GM23248 (cell line): ENCODE results near the gene LRPAP1. TPM values are rescaled to one million over a fixed set of nuclear protein-coding genes. Genes with fewer than 3 reads are reported as not detected.
"Not testable (repeated sequence)": the region's sequence is repeated elsewhere in the genome, so short reads cannot be mapped to it uniquely, and the experiment has no call there.

Experiments used
- DNase-seq: peaks from one replicate; pipeline ENCODE4 v3.0.0-alpha.2; 2015
- H2AFZ ChIP-seq: fragments of 200-600 bp; sonication (generic); 2 replicates; pipeline ENCODE4 v1.6.1; 2016; ENCODE audit warnings: antibody characterized with exemption
- H3F3A ChIP-seq: fragments of 200-600 bp; sonication (generic); 2 replicates; pipeline ENCODE4 v1.6.1; 2016; ENCODE audit warnings: mild to moderate bottlenecking, antibody characterized with exemption, mixed run types; ENCODE audit not compliant: insufficient read depth
- H3K27ac ChIP-seq: fragments of 200-600 bp; sonication (generic); 2 replicates; pipeline ENCODE4 v1.5.1; 2016; ENCODE audit warnings: mild to moderate bottlenecking
- H3K27me3 ChIP-seq: fragments of 200-600 bp; sonication (generic); replicated peaks from 2 replicates; pipeline ENCODE4 v1.6.1; 2016; ENCODE audit warnings: mild to moderate bottlenecking; ENCODE audit not compliant: insufficient read depth
- H3K36me3 ChIP-seq: fragments of 200-600 bp; sonication (generic); 2 replicates; pipeline ENCODE4 v1.6.1; 2016; ENCODE audit warnings: low read depth, mild to moderate bottlenecking
- H3K4me1 ChIP-seq: fragments of 200-600 bp; sonication (generic); 2 replicates; pipeline ENCODE4 v1.6.1; 2016; ENCODE audit warnings: mild to moderate bottlenecking; ENCODE audit not compliant: insufficient read depth
- H3K4me2 ChIP-seq: fragments of 200-600 bp; sonication (generic); one replicate; pipeline ENCODE4 v1.6.1; 2016; ENCODE audit warnings: mild to moderate bottlenecking; ENCODE audit not compliant: unreplicated experiment
- H3K4me3 ChIP-seq: fragments of 200-600 bp; sonication (generic); 2 replicates; pipeline ENCODE4 v1.5.1; 2016; ENCODE audit warnings: mild to moderate bottlenecking
- H3K79me2 ChIP-seq: fragments of 200-600 bp; sonication (generic); 2 replicates; pipeline ENCODE4 v1.6.1; 2016; ENCODE audit warnings: mild to moderate bottlenecking; ENCODE audit not compliant: insufficient read depth
- H3K9ac ChIP-seq: fragments of 200-600 bp; sonication (generic); 2 replicates; pipeline ENCODE4 v1.6.1; 2016; ENCODE audit warnings: mild to moderate bottlenecking
- H3K9me2 ChIP-seq: fragments of 200-600 bp; sonication (generic); 2 replicates; pipeline ENCODE4 v1.6.1; 2016; ENCODE audit warnings: mixed run types, mild to moderate bottlenecking, moderate library complexity; ENCODE audit not compliant: insufficient read depth
- H3K9me3 ChIP-seq: fragments of 200-600 bp; sonication (generic); one replicate; pipeline ENCODE4 v1.6.1; 2017; ENCODE audit warnings: low read depth
- H4K20me1 ChIP-seq: fragments of 200-600 bp; sonication (generic); 2 replicates; pipeline ENCODE4 v1.6.0; 2016; ENCODE audit not compliant: insufficient read depth
- WGBS, 2 experiments: methylation state at CpG; one replicate each; pipeline ENCODE4 v1.1.6; 2015 to 2017; ENCODE audit warnings: low lambda C conversion rate in 2 of 2, low coverage in 1 of 2; ENCODE audit errors: missing lambda C conversion rate in 2 of 2; 5-methylcytosine and 5-hydroxymethylcytosine counted together
- in situ Hi-C: fragments of 300-500 bp; cut with MboI; formaldehyde crosslinking; loops from 2 replicates; pipeline ENCODE4 v1.15.0; 2020
- polyA plus RNA-seq: library from polyadenylated mRNA; unstranded; fragments of >200 nt; fragmentation: Nextera tagmentation; extraction: Ambion mirVana; gene quantifications from 2 replicates; pipeline ENCODE4 v1.2.1, GENCODE V29; 2016
- total RNA-seq: library from RNA; depleted of rRNA; stranded (reverse); fragments of >200 nt; shearing (Covaris generic); gene quantifications from 2 replicates; pipeline ENCODE4 v1.2.3, GENCODE V29; 2014

Gene LRPAP1
- total and polyA plus RNA-seq, 2 experiments from 2014 or later, result 237 to 338 TPM

DNA sequence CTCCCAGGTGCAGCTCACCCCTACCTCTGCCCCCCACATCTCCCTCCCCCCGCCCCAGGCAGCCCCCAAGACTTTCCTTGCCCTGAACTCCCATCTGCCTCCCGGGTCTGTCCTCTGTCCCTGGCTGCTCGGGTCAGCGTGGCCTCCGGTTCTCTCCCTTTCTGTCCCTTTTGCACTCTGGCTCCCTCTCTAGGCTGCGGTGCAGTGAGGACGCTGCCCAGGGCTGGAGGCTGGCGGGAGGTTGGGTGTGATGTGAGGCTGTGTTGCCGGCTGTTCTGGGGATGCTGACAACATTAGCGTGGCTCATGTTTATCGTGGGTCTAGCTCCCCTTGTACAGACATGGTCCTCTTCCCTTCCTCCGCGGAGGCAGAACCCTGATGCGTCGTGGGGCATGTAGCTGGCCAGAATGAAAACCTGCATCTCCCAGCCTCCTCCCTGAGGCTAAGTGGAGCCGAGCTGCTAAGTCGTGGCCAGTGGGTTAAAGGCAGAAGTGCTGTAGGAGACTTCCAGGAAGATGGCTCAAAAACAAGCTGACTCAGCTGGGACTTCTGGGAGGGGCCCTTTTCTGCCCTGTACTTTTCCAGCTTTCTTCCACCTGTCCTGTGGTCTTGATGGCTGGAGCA is 24.1 kb upstream of the LRPAP1 start:
- H2AFZ ChIP-seq, H3K9me2 ChIP-seq, H3K27me3 ChIP-seq, H3K4me3 ChIP-seq, H3K4me1 ChIP-seq, H3K4me2 ChIP-seq, H3K27ac ChIP-seq, H3K9ac ChIP-seq, H3K79me2 ChIP-seq, H3K36me3 ChIP-seq, in situ Hi-C loops, H3K9me3 ChIP-seq, H3F3A ChIP-seq, H4K20me1 ChIP-seq: not testable (repeated sequence)
- DNase-seq, result peak; percentile 9
- 64 to 68% methylated on average over 14 to 17 of the region's 17 CpGs for WGBS, 2 experiments

DNA sequence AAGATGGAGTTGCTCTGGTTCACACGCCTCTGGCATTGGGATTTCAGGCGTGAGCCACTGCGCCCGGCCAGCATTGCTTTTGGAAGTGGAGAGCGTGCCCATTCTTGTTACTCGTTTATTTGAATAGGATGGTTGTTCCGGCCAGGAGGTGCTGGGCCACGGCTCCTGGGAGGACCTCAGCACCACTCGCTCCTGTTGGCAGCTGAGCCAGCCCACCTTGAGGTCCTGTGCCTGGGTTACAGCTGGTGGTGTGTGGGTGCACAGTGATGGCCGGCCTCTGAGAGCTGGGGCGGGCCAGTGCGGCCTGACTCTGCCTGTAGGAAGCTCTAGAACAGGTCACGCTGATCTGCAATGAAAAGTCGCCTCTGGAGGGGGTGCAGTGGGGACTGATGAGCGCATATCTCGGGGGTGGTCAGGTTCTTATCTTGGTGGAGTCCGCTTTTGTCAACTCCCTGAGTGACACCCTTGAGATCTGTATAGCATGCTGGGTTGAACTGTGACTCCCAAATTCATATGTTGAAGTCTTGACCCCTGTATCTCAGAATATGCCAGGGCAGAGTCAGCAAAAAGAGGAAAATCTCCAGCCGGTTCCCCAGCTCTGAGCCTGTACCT is 23.3 kb upstream of the LRPAP1 start:
- H3K79me2 ChIP-seq, H3K4me2 ChIP-seq, H3K4me3 ChIP-seq, H3K9me2 ChIP-seq, DNase-seq, H4K20me1 ChIP-seq, H2AFZ ChIP-seq, H3F3A ChIP-seq, H3K9me3 ChIP-seq, H3K9ac ChIP-seq, in situ Hi-C loops, H3K36me3 ChIP-seq, H3K27me3 ChIP-seq, H3K4me1 ChIP-seq, H3K27ac ChIP-seq: not testable (repeated sequence)
- 66 to 73% methylated on average over 18 of the region's 18 CpGs for WGBS, 2 experiments

DNA sequence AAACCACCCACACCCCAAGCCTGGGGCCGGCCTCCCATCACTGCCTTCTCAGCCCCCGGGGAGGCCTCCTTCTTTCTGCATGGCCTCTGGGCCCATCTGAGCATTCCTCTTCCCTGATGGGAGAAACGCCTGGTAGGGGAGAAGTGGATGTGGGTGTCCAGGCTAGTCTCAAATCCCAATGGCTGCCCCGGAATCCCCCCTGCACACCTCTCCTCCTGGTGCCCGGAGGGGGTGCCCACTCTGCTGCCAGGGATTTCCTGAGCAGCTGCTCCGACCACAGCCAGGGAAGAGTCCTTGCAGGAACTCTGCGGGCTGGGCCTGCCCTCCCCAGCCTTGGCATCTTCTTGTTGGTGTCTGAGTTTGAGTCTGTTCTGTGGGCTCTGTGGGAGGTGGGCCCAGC is 19.1 kb upstream of the LRPAP1 start:
- H3K9me2 ChIP-seq, H3K9me3 ChIP-seq, H3K4me1 ChIP-seq, in situ Hi-C loops, H3K27ac ChIP-seq, H3K27me3 ChIP-seq, H3K4me3 ChIP-seq, H3F3A ChIP-seq, H3K79me2 ChIP-seq, H3K9ac ChIP-seq, H3K4me2 ChIP-seq, H3K36me3 ChIP-seq, DNase-seq, H2AFZ ChIP-seq, H4K20me1 ChIP-seq: not testable (repeated sequence)
- WGBS, 2 experiments, result 67 to 69% methylated on average over 7 of the region's 7 CpGs

DNA sequence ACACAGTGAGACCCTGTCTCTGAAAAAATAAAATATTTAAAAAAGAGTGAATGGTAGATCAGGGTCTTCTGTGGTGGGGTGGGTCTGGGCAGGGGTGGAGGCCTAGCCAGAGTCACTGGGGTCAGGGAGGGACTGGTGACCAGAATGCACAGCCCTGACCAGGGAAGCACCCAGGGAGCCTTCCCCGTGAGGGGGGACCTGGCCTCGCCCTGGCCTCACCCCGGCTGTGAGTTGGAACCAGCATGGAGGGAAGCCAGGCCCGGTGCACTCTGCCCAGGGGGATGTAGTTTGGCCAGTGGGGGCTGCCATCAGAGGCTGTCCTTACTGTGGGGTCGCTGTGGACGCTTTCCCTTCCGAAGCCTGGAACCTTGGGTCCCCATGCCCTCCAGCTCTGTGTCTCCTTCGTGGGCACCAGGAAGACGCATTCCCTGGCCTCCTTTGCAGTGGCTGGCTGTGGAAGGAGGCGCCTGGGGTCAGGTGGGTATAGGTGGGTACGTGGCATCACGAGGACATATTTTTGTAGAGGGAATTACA is 18.6 kb upstream of the LRPAP1 start:
- H3K9me2 ChIP-seq, H3K36me3 ChIP-seq, H3K4me2 ChIP-seq, H3K4me1 ChIP-seq, H3F3A ChIP-seq, H3K9ac ChIP-seq, H2AFZ ChIP-seq, in situ Hi-C loops, H3K27ac ChIP-seq, H3K9me3 ChIP-seq, H4K20me1 ChIP-seq, DNase-seq, H3K4me3 ChIP-seq, H3K27me3 ChIP-seq, H3K79me2 ChIP-seq: not testable (repeated sequence)
- 63 to 71% methylated on average over 8 to 12 of the region's 12 CpGs for WGBS, 2 experiments

DNA sequence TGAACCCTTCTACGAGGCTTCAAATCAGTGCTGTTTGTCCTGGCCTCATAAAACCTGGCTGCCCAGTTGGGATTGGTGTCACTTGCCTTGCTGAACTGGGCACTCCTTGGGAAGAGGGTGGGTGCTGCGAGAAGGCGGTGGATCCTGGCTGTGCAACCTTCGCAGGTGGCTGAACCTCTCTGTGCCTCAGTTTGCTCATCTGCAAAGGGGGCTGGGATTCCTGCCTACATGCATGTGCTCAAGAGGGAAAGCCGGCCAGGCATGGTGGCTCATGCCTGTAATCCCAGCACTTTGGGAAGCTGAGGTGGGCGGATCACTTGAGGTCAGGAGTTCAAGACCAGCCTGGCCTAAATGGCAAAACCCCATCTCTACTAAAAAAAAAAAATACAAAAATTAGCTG is 17.8 kb upstream of the LRPAP1 start:
- DNase-seq, in situ Hi-C loops: not testable (repeated sequence)
- 64 to 84% methylated on average over 4 to 5 of the region's 6 CpGs for WGBS, 2 experiments

DNA sequence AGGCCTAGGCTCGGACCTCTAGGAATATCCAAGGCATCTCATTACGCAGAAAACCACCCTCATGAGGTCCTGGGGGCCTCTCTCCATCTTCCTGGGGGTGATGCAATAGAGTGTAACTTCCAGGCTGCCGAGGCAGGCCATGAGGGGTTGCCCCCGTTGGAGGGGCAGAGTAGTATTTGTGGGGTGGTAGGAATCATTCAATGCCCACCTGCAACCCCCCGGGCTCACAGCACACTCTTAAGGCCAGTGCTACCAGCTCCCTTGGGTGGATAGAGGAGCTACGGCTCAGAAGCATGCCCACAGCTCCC is 17.4 kb upstream of the LRPAP1 start:
- DNase-seq, H3K4me3 ChIP-seq, H3K36me3 ChIP-seq, H3K79me2 ChIP-seq, H3K27ac ChIP-seq, H3K9me3 ChIP-seq, H4K20me1 ChIP-seq, H3K4me1 ChIP-seq, H3K27me3 ChIP-seq, H3K9ac ChIP-seq, H2AFZ ChIP-seq, H3F3A ChIP-seq, H3K4me2 ChIP-seq, in situ Hi-C loops, H3K9me2 ChIP-seq: not testable (repeated sequence)
- 40 to 41% methylated on average over 4 to 5 of the region's 6 CpGs for WGBS, 2 experiments

More for the DNA sequence above, 17.8 kb upstream of the LRPAP1 start:
- H3K9ac ChIP-seq, H3K9me2 ChIP-seq, H3K4me3 ChIP-seq, H3K4me1 ChIP-seq, H4K20me1 ChIP-seq, H3K36me3 ChIP-seq, H3K79me2 ChIP-seq, H3F3A ChIP-seq, H3K27me3 ChIP-seq, H3K4me2 ChIP-seq, H2AFZ ChIP-seq, H3K27ac ChIP-seq, H3K9me3 ChIP-seq: not testable (repeated sequence)

DNA sequence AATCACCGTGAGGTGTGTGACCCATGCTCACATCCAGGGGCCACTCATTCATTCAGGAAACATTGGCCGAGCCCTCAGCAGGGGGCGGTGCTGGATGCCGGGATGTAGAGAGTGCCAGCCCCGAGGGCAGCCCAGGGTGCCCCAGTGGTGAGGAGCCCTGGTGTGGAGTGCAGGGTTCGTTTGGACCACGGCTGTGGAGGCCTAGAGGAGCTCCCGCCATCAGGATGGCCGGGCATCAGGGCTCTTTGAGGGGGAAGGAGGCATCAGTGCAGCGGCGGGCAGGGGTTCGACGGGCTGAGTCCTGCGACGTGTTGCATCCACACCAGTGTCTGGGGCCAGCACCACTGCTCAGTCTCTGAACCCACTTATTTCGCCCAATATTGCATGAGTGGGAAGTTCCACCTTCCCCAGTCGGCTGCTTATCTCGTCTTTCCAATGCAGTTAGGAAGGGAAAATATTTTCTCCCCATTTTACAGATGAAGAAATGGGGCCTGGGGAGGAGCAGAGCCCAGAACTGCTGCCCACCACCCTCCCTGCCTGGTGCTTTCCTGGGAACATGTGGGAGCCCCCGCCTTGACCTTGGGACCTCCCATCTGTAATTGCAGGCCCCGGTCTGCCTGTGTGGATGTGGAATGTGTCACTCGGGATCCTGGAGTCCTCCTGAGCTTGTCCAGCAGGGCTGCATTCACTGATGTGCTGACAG is 16.9 kb upstream of the LRPAP1 start:
- H3K9me3 ChIP-seq, H3K4me2 ChIP-seq, H3K4me1 ChIP-seq, H3K27me3 ChIP-seq, H4K20me1 ChIP-seq, H3F3A ChIP-seq, H2AFZ ChIP-seq, H3K4me3 ChIP-seq, H3K9me2 ChIP-seq, H3K9ac ChIP-seq, in situ Hi-C loops, H3K27ac ChIP-seq, H3K36me3 ChIP-seq, H3K79me2 ChIP-seq, DNase-seq: not testable (repeated sequence)
- WGBS, 2 experiments, result 70 to 84% methylated on average over 17 to 21 of the region's 21 CpGs
